ENCODE data around the gene STAB1.

Gene STAB1

DNA sequence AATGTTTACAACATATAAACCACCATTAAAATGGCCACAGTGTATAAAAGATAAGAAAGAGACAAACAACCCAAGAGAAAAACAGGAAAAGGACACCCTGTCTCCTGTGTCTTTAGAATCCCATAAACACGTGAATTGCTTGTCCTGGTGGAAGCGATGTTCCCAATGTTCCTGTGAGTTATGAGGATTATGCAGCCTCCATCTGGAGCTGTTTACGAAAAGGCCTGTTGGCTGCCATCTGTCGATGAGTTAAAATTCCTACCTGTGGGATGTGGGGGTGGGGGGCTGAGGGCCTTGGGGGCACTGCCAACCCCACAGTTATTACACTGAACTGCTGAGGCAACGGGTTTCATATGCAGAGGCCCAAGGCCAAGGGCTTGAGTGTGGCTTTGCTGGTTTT, 26.1 kb upstream of the STAB1 start:
- no peak for ATAC-seq
- TF ChIP-seq ISL1 (CRISPR knock-in tag; IDR thresholded peaks at IDR 0.05) (no peak), CSDC2 (CRISPR knock-in tag; IDR thresholded peaks at IDR 0.05) (no peak), PATZ1 (CRISPR knock-in tag; IDR thresholded peaks at IDR 0.05; ENCODE audit: borderline replicate concordance) (no peak), ZNF565 (CRISPR knock-in tag; conservative IDR thresholded peaks at IDR 0.05; ENCODE audit: low read depth) (no peak), ZNF70 (CRISPR knock-in tag; IDR thresholded peaks at IDR 0.05) (no peak), ESRRG (CRISPR knock-in tag; IDR thresholded peaks at IDR 0.05) (no peak), RARB (CRISPR knock-in tag; IDR thresholded peaks at IDR 0.05) (no peak)

DNA sequence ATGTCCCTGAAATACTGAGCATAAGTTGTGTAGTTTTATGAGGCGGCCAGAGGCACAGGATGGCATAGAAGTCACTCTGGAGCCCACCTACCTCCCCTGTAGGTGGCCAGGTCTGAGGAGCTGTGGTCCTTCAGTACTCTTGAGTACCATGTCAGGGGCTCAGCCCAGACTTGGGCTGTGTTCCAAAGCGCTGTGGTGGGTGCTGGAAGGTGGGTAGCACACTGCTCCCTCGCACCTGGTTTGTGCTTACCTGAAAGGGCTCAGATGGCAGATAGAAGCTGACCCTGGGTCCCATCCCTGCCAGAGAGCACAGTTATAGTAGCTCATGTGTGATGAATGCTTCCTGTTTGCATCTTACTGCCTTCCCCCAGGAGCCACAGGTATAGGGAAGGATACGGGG, 24.2 kb upstream of the STAB1 start:
- no peak for ATAC-seq
- TF ChIP-seq, protein P1, sequence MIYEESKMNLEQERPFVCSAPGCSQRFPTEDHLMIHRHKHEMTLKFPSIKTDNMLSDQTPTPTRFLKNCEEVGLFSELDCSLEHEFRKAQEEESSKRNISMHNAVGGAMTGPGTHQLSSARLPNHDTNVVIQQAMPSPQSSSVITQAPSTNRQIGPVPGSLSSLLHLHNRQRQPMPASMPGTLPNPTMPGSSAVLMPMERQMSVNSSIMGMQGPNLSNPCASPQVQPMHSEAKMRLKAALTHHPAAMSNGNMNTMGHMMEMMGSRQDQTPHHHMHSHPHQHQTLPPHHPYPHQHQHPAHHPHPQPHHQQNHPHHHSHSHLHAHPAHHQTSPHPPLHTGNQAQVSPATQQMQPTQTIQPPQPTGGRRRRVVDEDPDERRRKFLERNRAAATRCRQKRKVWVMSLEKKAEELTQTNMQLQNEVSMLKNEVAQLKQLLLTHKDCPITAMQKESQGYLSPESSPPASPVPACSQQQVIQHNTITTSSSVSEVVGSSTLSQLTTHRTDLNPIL (CRISPR knock-in tag; IDR thresholded peaks at IDR 0.05; ENCODE audit: low read depth) = no peak
- TF ChIP-seq BACH2 (CRISPR knock-in tag; IDR thresholded peaks at IDR 0.05; ENCODE audit: borderline replicate concordance) (no peak), OSR1 (CRISPR knock-in tag; IDR thresholded peaks at IDR 0.05) (no peak), RARB (CRISPR knock-in tag; IDR thresholded peaks at IDR 0.05) (no peak), TOX (CRISPR knock-in tag; IDR thresholded peaks at IDR 0.05; ENCODE audit: borderline replicate concordance) (no peak), ARNTL (CRISPR knock-in tag; IDR thresholded peaks at IDR 0.05; ENCODE audit: borderline replicate concordance, low read depth) (no peak)

DNA sequence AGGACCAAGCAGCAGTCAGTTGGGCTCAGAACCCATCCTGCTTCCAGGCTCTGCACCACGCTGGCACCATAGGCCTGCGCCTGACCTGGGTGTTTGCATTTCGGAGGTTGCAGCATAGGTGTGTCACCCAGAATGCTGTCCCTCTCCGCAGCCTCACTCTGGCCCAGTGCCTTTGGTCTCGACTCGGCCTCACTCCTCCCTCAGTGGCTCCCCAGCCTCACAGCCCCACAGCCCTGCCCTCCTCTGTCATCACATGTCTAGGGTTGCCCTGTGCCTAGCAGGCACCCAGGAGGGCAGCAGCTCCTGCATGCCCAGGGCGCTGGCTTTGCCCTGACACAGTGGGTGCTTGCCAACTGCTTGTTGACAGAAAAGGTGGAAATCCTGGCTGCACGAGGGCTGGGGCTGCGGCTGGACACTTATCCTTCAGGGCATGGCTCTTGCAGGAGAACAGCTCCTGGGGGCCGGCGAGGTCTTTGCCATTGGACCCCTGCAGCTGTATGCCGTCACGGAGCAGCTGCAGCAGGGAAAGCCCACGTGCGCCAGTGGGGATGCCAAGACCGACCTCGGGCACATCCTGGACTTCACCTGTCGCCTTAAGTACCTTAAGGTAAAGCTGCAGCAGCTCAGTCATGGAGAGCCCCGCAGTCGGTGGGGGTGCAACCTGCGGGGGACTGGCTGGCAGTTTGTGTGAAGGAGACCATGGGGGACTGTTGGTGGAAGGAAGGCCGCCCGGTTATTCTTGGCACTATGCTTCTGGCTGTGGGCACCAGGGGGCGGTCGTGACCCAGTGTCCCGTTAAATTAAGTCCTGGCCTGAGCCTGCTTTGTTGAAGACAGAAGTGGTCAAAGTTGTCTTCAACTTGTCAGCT, 23.5 kb upstream of the STAB1 start:
- ATAC-seq = peak; percentile 94
- TF ChIP-seq OSR1 (CRISPR knock-in tag; IDR thresholded peaks at IDR 0.05) (no peak), TSHZ2 (CRISPR knock-in tag; IDR thresholded peaks at IDR 0.05) (no peak), ZFP3 (CRISPR knock-in tag; IDR thresholded peaks at IDR 0.05) (no peak)

DNA sequence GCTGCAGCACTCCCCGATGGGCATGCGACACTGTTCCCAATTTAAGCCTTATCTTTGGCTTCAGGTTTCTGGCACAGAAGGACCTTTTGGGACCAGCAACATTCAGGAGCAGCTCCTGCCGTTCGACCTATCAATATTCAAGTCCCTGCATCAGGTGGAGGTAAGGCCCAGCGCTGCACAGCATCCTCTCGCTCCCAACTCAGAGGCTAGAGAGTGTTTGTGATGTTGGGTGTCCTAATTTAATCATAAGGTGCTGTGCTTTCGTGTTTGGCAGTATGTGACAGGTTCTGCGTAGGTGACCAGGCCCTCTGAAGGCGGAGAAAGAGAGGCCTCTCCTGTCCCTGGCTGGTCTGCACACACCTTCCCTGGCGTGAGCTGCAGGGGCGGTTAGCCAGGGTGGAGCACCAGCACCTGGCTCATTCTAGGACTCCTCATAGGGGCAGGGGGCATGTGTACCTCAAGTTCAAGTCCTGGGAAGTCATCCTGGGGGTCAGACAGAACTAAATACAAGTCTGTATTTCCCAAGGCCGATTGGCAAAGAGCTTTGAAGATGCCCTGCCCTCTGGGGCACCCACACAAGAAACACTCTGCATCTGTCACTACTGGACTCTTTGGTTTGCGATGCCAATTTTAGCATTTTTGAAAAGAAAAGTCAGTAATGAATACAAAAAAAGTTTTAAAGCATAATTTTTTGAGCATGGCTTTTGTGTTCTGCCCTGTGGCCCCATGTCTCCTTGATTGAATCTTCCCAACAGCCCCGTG, 22.7 kb upstream of the STAB1 start:
- TF ChIP-seq RARB (CRISPR knock-in tag; IDR thresholded peaks at IDR 0.05) (no peak), ISL1 (CRISPR knock-in tag; IDR thresholded peaks at IDR 0.05) (no peak), ARNTL (CRISPR knock-in tag; IDR thresholded peaks at IDR 0.05; ENCODE audit: borderline replicate concordance, low read depth) (no peak), BACH2 (CRISPR knock-in tag; IDR thresholded peaks at IDR 0.05; ENCODE audit: borderline replicate concordance) (no peak), ZFP3 (CRISPR knock-in tag; IDR thresholded peaks at IDR 0.05) (no peak), ZNF8 (CRISPR knock-in tag; IDR thresholded peaks at IDR 0.05) (no peak)
- TF ChIP-seq, protein P2, sequence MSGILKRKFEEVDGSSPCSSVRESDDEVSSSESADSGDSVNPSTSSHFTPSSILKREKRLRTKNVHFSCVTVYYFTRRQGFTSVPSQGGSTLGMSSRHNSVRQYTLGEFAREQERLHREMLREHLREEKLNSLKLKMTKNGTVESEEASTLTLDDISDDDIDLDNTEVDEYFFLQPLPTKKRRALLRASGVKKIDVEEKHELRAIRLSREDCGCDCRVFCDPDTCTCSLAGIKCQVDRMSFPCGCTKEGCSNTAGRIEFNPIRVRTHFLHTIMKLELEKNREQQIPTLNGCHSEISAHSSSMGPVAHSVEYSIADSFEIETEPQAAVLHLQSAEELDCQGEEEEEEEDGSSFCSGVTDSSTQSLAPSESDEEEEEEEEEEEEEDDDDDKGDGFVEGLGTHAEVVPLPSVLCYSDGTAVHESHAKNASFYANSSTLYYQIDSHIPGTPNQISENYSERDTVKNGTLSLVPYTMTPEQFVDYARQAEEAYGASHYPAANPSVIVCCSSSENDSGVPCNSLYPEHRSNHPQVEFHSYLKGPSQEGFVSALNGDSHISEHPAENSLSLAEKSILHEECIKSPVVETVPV (CRISPR knock-in tag; IDR thresholded peaks at IDR 0.05) = no peak
- TF ChIP-seq, protein P1 (CRISPR knock-in tag; IDR thresholded peaks at IDR 0.05; ENCODE audit: low read depth) = no peak
- no peak; the same call in 2 of the 3 replicates for ATAC-seq
